Right lobe of liver (tissue), 4 donors: Measurements from ENCODE around the gene GDF9.
"Not testable (repeated sequence)": the region's sequence is repeated elsewhere in the genome, so short reads cannot be mapped to it uniquely, and the experiment has no call there.

Source experiments
- POLR2A ChIP-seq: fragments of 450-650 bp; IDR thresholded peaks from one replicate; pipeline ENCODE4 v1.6.1; 2017; ENCODE audit warnings: antibody characterized with exemption, mild to moderate bottlenecking
- TF ChIP-seq, protein P1 (sequence below), 4 donors: fragments of 200-600 bp in 3 of 4; fragments of 450-650 bp in 1 of 4; IDR thresholded peaks; one replicate each; pipeline versions ENCODE4 v1.5.1 to v1.8.0; 2016 to 2022; ENCODE audit warnings: antibody characterized with exemption in 4 of 4, mild to moderate bottlenecking in 2 of 4
- donor health status: DM: no; HTN: no; CAD: no.
- donor health status: DM: no; HTN: no; CAD: no.
- donor health status: DM: no; HTN: yes; CAD: no.

DNA sequence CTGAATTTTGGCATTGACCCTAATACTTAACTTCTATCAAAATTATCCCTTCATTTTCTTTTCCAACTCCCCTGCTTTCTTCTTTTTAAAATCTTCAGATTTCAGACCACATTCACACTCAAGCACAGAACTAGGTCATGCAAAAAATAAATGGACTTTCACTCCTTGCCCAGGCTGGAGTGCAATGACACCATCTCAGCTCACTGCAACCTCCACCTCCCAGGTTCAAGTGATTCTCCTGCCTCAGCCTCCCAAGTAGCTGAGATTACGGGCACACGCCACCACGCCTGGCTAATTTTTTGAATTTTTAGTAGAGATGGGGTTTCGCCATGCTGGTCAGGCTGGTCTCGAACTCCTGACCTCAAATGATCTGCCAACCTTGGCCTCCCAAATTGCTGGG, 11.3 kb downstream of the GDF9 start:
- TF ChIP-seq, protein P1, sequence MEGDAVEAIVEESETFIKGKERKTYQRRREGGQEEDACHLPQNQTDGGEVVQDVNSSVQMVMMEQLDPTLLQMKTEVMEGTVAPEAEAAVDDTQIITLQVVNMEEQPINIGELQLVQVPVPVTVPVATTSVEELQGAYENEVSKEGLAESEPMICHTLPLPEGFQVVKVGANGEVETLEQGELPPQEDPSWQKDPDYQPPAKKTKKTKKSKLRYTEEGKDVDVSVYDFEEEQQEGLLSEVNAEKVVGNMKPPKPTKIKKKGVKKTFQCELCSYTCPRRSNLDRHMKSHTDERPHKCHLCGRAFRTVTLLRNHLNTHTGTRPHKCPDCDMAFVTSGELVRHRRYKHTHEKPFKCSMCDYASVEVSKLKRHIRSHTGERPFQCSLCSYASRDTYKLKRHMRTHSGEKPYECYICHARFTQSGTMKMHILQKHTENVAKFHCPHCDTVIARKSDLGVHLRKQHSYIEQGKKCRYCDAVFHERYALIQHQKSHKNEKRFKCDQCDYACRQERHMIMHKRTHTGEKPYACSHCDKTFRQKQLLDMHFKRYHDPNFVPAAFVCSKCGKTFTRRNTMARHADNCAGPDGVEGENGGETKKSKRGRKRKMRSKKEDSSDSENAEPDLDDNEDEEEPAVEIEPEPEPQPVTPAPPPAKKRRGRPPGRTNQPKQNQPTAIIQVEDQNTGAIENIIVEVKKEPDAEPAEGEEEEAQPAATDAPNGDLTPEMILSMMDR (IDR thresholded peaks at IDR 0.05) = not testable (repeated sequence)
- TF ChIP-seq POLR2A = not testable (repeated sequence)
